ENCODE results near the gene OR2T4.

Gene OR2T4

GRCh38 chr1:248359415-248359814 lies 2.0 kb upstream of the OR2T4 start:
- Histone ChIP-seq H2AK5ac (ENCODE audit: low read length) (no peak overlapping the region), H3K9ac (ENCODE audit: low read length) (no peak overlapping the region), H3K79me1 (ENCODE audit: low read length) (no peaks in the 10 kb centered on the region), H3K27ac (ENCODE audit: low read depth, low read length) (no peak overlapping the region), H3K23ac (ENCODE audit: low read length) (no peak overlapping the region), H4K8ac (ENCODE audit: low read depth, low read length) (no peak overlapping the region), H2BK120ac (ENCODE audit: low read depth, low read length) (no peak overlapping the region), H3K4me2 (ENCODE audit: low read length) (no peak overlapping the region), H3K56ac (ENCODE audit: low read length) (no peak overlapping the region), H3K18ac (ENCODE audit: low read length) (no peak overlapping the region), H3K4ac (ENCODE audit: low read depth, low read length) (no peak overlapping the region), H3K79me2 (ENCODE audit: control insufficient read depth, insufficient read depth, low read length) (no peaks in the 10 kb centered on the region), H2BK15ac (replicated peaks; ENCODE audit: low read depth) (no peak overlapping the region), H3K4me3 (ENCODE audit: low read length) (no peak overlapping the region), H4K5ac (ENCODE audit: low read length) (no peak overlapping the region), H3K36me3 (ENCODE audit: control insufficient read depth, insufficient read depth, low read length) (no peaks in the 10 kb centered on the region), H2BK5ac (ENCODE audit: low read length) (no peak overlapping the region), H3K27me3 (ENCODE audit: insufficient read depth, low read length, poor library complexity) (no peaks in the 10 kb centered on the region), H3K4me1 (ENCODE audit: control insufficient read depth, low read depth, low read length) (no peaks in the 10 kb centered on the region)
- no peak for DNase-seq
- no CpG with 5 or more reads among the region's 3 CpGs for WGBS (ENCODE audit: extremely low coverage, insufficient coverage, low lambda C conversion rate)

GRCh38 chr1:248366609-248367008 lies 5.1 kb downstream of the OR2T4 start:
- no peak for DNase-seq
- Histone ChIP-seq H3K18ac (ENCODE audit: low read length) (no peak overlapping the region), H3K27me3 (ENCODE audit: insufficient read depth, low read length, poor library complexity) (no peaks in the 10 kb centered on the region)

GRCh38 chr1:248372394-248372793 lies 10.9 kb downstream of the OR2T4 start:
- Histone ChIP-seq H2AK5ac (ENCODE audit: low read length) (no peak overlapping the region), H3K36me3 (ENCODE audit: control insufficient read depth, insufficient read depth, low read length) (no peaks in the 10 kb centered on the region), H2BK5ac (ENCODE audit: low read length) (no peak overlapping the region), H4K8ac (ENCODE audit: low read depth, low read length) (no peak overlapping the region), H4K5ac (ENCODE audit: low read length) (no peak overlapping the region), H2BK120ac (ENCODE audit: low read depth, low read length) (no peak overlapping the region), H3K23ac (ENCODE audit: low read length) (no peak overlapping the region), H3K79me2 (ENCODE audit: control insufficient read depth, insufficient read depth, low read length) (no peaks in the 10 kb centered on the region), H3K4me3 (ENCODE audit: low read length) (no peak overlapping the region), H3K27me3 (ENCODE audit: insufficient read depth, low read length, poor library complexity) (no peaks in the 10 kb centered on the region), H3K4me1 (ENCODE audit: control insufficient read depth, low read depth, low read length) (no peaks in the 10 kb centered on the region), H3K4me2 (ENCODE audit: low read length) (no peak overlapping the region), H3K79me1 (ENCODE audit: low read length) (no peaks in the 10 kb centered on the region), H3K9ac (ENCODE audit: low read length) (no peak overlapping the region), H3K56ac (ENCODE audit: low read length) (no peak overlapping the region), H2BK15ac (replicated peaks; ENCODE audit: low read depth) (no peak overlapping the region), H3K27ac (ENCODE audit: low read depth, low read length) (no peak overlapping the region), H3K18ac (ENCODE audit: low read length) (no peak overlapping the region), H3K4ac (ENCODE audit: low read depth, low read length) (no peak overlapping the region)
- no peak for DNase-seq
- WGBS (ENCODE audit: extremely low coverage, insufficient coverage, low lambda C conversion rate) = no CpG with 5 or more reads among the region's 5 CpGs

More at GRCh38 chr1:248366609-248367008, 5.1 kb downstream of the OR2T4 start:
- Histone ChIP-seq H3K79me1 (ENCODE audit: low read length) (no peaks in the 10 kb centered on the region), H4K5ac (ENCODE audit: low read length) (no peak overlapping the region), H2BK120ac (ENCODE audit: low read depth, low read length) (no peak overlapping the region), H3K9ac (ENCODE audit: low read length) (no peak overlapping the region), H3K4me3 (ENCODE audit: low read length) (no peak overlapping the region), H3K79me2 (ENCODE audit: control insufficient read depth, insufficient read depth, low read length) (no peaks in the 10 kb centered on the region), H2BK5ac (ENCODE audit: low read length) (no peak overlapping the region), H3K4me2 (ENCODE audit: low read length) (no peak overlapping the region), H2AK5ac (ENCODE audit: low read length) (no peak overlapping the region), H3K36me3 (ENCODE audit: control insufficient read depth, insufficient read depth, low read length) (no peaks in the 10 kb centered on the region), H2BK15ac (replicated peaks; ENCODE audit: low read depth) (no peak overlapping the region), H3K4me1 (ENCODE audit: control insufficient read depth, low read depth, low read length) (no peaks in the 10 kb centered on the region), H3K4ac (ENCODE audit: low read depth, low read length) (no peak overlapping the region), H3K27ac (ENCODE audit: low read depth, low read length) (no peak overlapping the region), H3K56ac (ENCODE audit: low read length) (no peak overlapping the region), H4K8ac (ENCODE audit: low read depth, low read length) (no peak overlapping the region), H3K23ac (ENCODE audit: low read length) (no peak overlapping the region)

- no peak overlapping the region for H2AK5ac ChIP-seq (ENCODE audit: low read length)
- H4K5ac ChIP-seq (ENCODE audit: low read length) = no peak overlapping the region
- H3K18ac ChIP-seq (ENCODE audit: low read length) = no peak overlapping the region
- no peak overlapping the region for H4K8ac ChIP-seq (ENCODE audit: low read depth, low read length)
- no peak overlapping the region for H3K4me3 ChIP-seq (ENCODE audit: low read length)
- no peak overlapping the region for H3K27ac ChIP-seq (ENCODE audit: low read depth, low read length)
- no peak overlapping the region for H2BK5ac ChIP-seq (ENCODE audit: low read length)
- no peak overlapping the region for H3K4ac ChIP-seq (ENCODE audit: low read depth, low read length)
- no peaks in the 10 kb centered on the region for H3K4me1 ChIP-seq (ENCODE audit: control insufficient read depth, low read depth, low read length)
- no peak overlapping the region for H3K9ac ChIP-seq (ENCODE audit: low read length)
- no peaks in the 10 kb centered on the region for H3K79me1 ChIP-seq (ENCODE audit: low read length)
- H3K27me3 ChIP-seq (ENCODE audit: insufficient read depth, low read length, poor library complexity) = no peaks in the 10 kb centered on the region
- no peak for DNase-seq
- no peaks in the 10 kb centered on the region for H3K79me2 ChIP-seq (ENCODE audit: control insufficient read depth, insufficient read depth, low read length)
- no peak overlapping the region for H2BK120ac ChIP-seq (ENCODE audit: low read depth, low read length)
- WGBS (ENCODE audit: extremely low coverage, insufficient coverage, low lambda C conversion rate) = no CpG with 5 or more reads among the region's 4 CpGs
- no peaks in the 10 kb centered on the region for H3K36me3 ChIP-seq (ENCODE audit: control insufficient read depth, insufficient read depth, low read length)
- H2BK15ac ChIP-seq (replicated peaks; ENCODE audit: low read depth) = no peak overlapping the region
- H3K23ac ChIP-seq (ENCODE audit: low read length) = no peak overlapping the region
- H3K56ac ChIP-seq (ENCODE audit: low read length) = no peak overlapping the region
- no peak overlapping the region for H3K4me2 ChIP-seq (ENCODE audit: low read length)
Observed at GRCh38 chr1:248373761-248374160, 12.3 kb downstream of the OR2T4 start.

GRCh38 chr1:248375446-248375845 lies 14.0 kb downstream of the OR2T4 start, which contains the start of gene OR2T6:
Gene OR2T6 (plus strand): TSS chr1:248375746. CDS start chr1:248387609, 11,863 bp downstream.
- Histone ChIP-seq H2BK5ac (ENCODE audit: low read length) (no peak within 1 kb of the TSS), H3K79me2 (ENCODE audit: control insufficient read depth, insufficient read depth, low read length) (no peaks in the 10 kb centered on the region), H3K4ac (ENCODE audit: low read depth, low read length) (no peak within 1 kb of the TSS), H3K27me3 (ENCODE audit: insufficient read depth, low read length, poor library complexity) (no peaks in the 10 kb centered on the region), H3K79me1 (ENCODE audit: low read length) (no peaks in the 10 kb centered on the region), H4K5ac (ENCODE audit: low read length) (no peak within 1 kb of the TSS), H3K4me3 (ENCODE audit: low read length) (no peak within 1 kb of the TSS), H3K4me2 (ENCODE audit: low read length) (no peak within 1 kb of the TSS), H2AK5ac (ENCODE audit: low read length) (no peak within 1 kb of the TSS), H2BK15ac (replicated peaks; ENCODE audit: low read depth) (no peak within 1 kb of the TSS), H3K27ac (ENCODE audit: low read depth, low read length) (no peak within 1 kb of the TSS), H3K56ac (ENCODE audit: low read length) (no peak within 1 kb of the TSS), H3K4me1 (ENCODE audit: control insufficient read depth, low read depth, low read length) (no peaks in the 10 kb centered on the region), H3K36me3 (ENCODE audit: control insufficient read depth, insufficient read depth, low read length) (no peaks in the 10 kb centered on the region), H3K18ac (ENCODE audit: low read length) (no peak within 1 kb of the TSS), H4K8ac (ENCODE audit: low read depth, low read length) (no peak within 1 kb of the TSS), H3K9ac (ENCODE audit: low read length) (no peak within 1 kb of the TSS), H3K23ac (ENCODE audit: low read length) (no peak within 1 kb of the TSS), H2BK120ac (ENCODE audit: low read depth, low read length) (no peak within 1 kb of the TSS)
- DNase-seq = no peak

- Histone ChIP-seq H3K9ac (ENCODE audit: low read length) (no peak overlapping the region), H2AK5ac (ENCODE audit: low read length) (no peak overlapping the region), H3K4me1 (ENCODE audit: control insufficient read depth, low read depth, low read length) (no peaks in the 10 kb centered on the region), H2BK5ac (ENCODE audit: low read length) (no peak overlapping the region), H3K18ac (ENCODE audit: low read length) (no peak overlapping the region), H3K23ac (ENCODE audit: low read length) (no peak overlapping the region), H3K36me3 (ENCODE audit: control insufficient read depth, insufficient read depth, low read length) (no peaks in the 10 kb centered on the region), H3K27ac (ENCODE audit: low read depth, low read length) (no peak overlapping the region), H3K79me2 (ENCODE audit: control insufficient read depth, insufficient read depth, low read length) (no peaks in the 10 kb centered on the region), H3K79me1 (ENCODE audit: low read length) (no peaks in the 10 kb centered on the region), H4K8ac (ENCODE audit: low read depth, low read length) (no peak overlapping the region), H2BK15ac (replicated peaks; ENCODE audit: low read depth) (no peak overlapping the region), H3K4me2 (ENCODE audit: low read length) (no peak overlapping the region), H3K56ac (ENCODE audit: low read length) (no peak overlapping the region), H3K27me3 (ENCODE audit: insufficient read depth, low read length, poor library complexity) (no peaks in the 10 kb centered on the region), H3K4me3 (ENCODE audit: low read length) (no peak overlapping the region), H4K5ac (ENCODE audit: low read length) (no peak overlapping the region), H3K4ac (ENCODE audit: low read depth, low read length) (no peak overlapping the region), H2BK120ac (ENCODE audit: low read depth, low read length) (no peak overlapping the region)
- WGBS (ENCODE audit: extremely low coverage, insufficient coverage, low lambda C conversion rate) = no CpG with 5 or more reads among the region's 3 CpGs
- no peak for DNase-seq
Observed at GRCh38 chr1:248376916-248377315, 15.5 kb downstream of the OR2T4 start.
